AG09309 (cell line): ENCODE results near the gene OCSTAMP.

Experiments used
- DNase-seq: peaks from one replicate; pipeline ENCODE4 v3.0.0-alpha.2; 2010; ENCODE audit warnings: low read depth
- H3K4me3 ChIP-seq: 2 replicates; pipeline ENCODE4 v1.5.1; 2011; ENCODE audit warnings: mild to moderate bottlenecking, low read depth, low read length, moderate library complexity; ENCODE audit not compliant: control insufficient read depth
- TF ChIP-seq, protein P1 (sequence below): IDR thresholded peaks from 2 replicates; pipeline ENCODE4 v1.5.1; 2011; ENCODE audit warnings: mild to moderate bottlenecking, low read depth, low read length, inconsistent platforms; ENCODE audit not compliant: insufficient read depth, control insufficient read depth; ENCODE audit errors: missing control alignments

The OCSTAMP gene

DNA sequence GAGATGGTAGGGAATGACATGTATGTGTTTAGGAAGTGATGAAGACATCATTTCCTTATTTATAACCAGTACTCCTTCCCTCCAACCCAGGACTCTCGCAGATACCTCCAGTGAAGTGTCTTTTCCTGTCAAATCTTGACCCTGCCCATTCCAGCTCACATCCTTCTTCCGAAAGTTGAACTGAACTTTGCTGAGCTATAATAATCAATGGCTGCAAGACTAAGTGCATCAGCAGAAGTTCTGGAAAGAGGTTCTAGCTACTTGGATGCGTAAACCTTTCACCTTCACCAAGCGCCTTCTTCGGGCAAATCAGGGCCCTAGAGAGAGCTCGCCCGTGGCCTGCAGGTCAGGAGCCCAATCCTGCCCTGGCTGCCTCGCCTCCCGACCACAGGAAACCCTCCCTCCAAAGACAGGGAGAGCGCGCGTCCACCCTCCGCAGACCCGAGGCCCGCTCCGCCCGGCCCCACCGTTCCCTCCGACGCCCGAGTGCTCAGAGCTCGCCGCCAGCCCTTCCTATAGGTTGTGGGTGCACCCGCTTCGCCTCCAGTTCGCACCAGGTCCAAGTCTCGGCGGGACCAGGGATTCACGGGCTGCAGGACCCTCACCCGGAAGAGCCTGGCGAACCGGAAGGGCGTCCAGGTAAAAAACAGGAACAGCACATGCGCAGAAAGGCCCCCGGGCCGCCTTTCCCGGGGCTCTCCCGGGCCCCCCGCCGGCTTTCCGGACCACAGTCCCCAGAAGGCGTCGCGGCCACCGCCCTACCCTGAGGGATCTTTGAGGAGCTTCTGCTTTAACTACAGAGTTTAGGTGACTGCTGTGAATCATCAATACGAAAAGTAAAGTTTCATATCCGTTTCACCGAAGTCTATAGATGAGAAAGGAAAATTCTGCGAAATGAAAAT is 37.3 kb downstream of the OCSTAMP start, which contains the start of gene ZNF334:
Gene ZNF334, minus strand, starts transcription at position 617 of the 902 bp plus-strand sequence. CDS start 1,457 bp downstream, outside the sequence.
- H3K4me3 ChIP-seq = peak within 1 kb of the TSS; percentile 46
- TF ChIP-seq, protein P1, sequence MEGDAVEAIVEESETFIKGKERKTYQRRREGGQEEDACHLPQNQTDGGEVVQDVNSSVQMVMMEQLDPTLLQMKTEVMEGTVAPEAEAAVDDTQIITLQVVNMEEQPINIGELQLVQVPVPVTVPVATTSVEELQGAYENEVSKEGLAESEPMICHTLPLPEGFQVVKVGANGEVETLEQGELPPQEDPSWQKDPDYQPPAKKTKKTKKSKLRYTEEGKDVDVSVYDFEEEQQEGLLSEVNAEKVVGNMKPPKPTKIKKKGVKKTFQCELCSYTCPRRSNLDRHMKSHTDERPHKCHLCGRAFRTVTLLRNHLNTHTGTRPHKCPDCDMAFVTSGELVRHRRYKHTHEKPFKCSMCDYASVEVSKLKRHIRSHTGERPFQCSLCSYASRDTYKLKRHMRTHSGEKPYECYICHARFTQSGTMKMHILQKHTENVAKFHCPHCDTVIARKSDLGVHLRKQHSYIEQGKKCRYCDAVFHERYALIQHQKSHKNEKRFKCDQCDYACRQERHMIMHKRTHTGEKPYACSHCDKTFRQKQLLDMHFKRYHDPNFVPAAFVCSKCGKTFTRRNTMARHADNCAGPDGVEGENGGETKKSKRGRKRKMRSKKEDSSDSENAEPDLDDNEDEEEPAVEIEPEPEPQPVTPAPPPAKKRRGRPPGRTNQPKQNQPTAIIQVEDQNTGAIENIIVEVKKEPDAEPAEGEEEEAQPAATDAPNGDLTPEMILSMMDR = no peak
- DNase-seq = no peak

DNA sequence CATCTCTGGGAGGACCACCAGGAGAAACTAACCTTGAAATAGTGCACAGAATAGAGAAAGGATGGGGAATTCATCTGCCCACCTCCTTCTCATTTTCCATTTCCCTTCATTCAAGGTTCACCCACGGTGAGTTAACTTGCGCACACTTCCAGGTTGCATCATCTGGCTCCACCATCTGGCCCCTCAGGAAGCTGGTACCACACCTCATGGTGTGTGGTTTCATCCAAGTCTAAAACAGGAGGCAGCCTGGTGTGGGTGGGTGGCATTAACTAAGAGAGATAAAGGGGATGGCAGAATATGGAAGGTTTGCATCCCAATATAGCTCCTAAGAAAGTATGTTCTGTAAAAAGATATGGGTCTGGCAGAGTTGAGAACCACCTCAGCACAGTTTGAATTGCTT is 40.9 kb downstream of the OCSTAMP start:
- TF ChIP-seq, protein P1 = no peak
- DNase-seq = no peak
- no peak overlapping the region for H3K4me3 ChIP-seq

DNA sequence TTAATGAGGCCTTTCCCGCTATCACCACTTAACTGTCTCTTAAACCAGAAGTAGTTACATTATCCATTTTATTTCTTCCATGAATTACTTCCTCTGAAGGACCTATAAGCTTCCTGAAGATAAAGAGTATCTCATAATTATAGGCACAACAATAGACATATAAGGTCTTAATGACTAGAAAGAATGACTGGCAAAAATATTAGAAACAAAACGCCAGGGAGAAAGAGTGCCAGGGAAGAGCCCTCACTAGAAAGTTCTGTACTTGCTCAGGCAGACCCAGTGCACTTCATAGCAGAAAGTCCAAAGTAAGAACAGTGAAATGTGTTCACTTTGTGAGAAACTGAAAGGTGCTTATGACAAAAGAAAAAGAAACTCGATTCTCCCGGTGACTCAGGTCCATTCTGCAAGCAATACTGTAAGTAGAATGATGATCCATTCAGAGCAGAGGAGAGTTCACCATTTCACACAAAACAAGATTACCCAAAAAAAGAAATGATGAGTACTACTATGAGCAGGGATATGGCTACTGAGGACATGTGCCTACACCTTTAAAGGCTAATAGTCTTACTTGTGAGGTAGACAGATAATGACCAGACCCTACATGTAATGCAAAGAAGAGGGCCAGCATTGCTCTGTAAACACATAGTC is 42.6 kb downstream of the OCSTAMP start:
- DNase-seq = no peak
- H3K4me3 ChIP-seq = no peak overlapping the region
- TF ChIP-seq, protein P1 = no peak

DNA sequence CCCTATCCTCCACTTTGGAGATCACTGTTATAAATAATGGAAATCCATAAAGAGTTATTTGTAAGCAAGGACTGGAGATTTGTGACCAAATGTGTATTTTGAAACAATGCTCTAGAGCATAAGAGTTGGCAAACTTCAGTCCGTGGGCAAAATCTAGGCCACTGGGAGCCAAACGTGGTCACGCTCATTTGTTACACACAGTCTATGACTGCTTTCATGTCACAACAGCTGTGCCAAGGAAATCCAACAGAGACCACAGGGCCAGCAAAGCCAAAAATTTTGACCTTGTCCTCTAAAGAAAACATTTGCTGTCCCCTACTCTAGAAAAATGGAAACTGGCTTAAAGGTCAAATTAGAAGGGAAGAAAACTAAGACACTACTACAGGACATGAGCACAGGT is 44.9 kb downstream of the OCSTAMP start:
- no peak for DNase-seq
- TF ChIP-seq, protein P1 = no peak
- H3K4me3 ChIP-seq = no peak overlapping the region

DNA sequence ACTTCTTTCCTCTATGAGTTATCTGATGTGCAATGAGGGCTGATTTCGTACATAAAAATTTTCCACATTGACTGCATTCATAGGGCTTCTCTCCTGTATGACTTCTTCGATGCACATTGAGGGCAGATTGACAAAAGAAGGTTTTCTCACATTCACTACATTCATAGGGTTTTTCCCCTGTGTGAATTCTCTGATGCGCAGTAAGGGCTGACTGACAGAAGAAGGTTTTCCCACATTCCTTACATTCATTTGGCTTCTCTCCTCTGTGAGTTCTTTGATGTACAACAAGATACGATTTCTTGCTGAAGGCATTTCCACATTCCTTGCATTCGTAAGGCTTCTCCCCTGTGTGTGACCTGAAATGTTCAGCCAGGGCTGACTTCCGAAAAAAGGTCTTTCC is 48.5 kb downstream of the OCSTAMP start:
- no peak for DNase-seq
- TF ChIP-seq, protein P1 = no peak
- H3K4me3 ChIP-seq = no peak overlapping the region

DNA sequence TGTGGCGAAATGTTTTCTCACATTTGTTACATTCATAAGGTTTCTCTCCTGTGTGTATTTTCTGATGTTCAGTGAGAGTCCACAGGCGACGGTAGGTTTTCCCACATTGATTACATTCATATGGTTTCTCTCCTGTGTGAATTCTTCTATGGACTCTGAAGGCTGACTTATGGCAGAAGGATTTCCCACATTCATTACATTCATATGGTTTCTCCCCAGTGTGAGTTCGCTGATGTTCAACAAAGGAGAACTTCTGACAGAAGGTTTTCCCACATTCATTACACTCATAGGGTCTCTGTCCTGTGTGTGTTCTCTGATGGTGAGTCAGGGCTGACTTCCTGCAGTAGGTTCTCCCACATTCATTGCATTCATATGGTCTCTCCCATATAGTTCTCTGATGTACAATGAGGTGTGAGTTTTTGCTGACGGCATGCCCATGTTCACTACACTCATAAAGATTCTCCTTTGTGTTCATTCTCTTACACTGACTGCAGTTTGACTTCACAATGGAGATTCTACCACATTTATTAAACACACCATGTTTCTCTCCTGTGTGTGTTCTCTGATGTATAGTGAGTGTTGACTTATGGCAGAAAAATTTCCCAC is 49.0 kb downstream of the OCSTAMP start:
- TF ChIP-seq, protein P1 = no peak
- no peak for DNase-seq
- no peak overlapping the region for H3K4me3 ChIP-seq
